ENCODE results near the gene CAPN1.

CAPN1 gene

GRCh38 chr11:65181569-65182257, at the start of gene CAPN1:
Gene CAPN1 (plus strand): TSS chr11:65181928. CDS start chr11:65182702, 774 bp downstream.
- peak within 1 kb of the TSS; percentile 86 for H3K27ac ChIP-seq
- TF ChIP-seq ZFX (IDR thresholded peaks at IDR 0.05) (peak; percentile 36; the same call in 1 of the 2 replicates), CTCF (conservative IDR thresholded peaks at IDR 0.05) (no peak)

DNA sequence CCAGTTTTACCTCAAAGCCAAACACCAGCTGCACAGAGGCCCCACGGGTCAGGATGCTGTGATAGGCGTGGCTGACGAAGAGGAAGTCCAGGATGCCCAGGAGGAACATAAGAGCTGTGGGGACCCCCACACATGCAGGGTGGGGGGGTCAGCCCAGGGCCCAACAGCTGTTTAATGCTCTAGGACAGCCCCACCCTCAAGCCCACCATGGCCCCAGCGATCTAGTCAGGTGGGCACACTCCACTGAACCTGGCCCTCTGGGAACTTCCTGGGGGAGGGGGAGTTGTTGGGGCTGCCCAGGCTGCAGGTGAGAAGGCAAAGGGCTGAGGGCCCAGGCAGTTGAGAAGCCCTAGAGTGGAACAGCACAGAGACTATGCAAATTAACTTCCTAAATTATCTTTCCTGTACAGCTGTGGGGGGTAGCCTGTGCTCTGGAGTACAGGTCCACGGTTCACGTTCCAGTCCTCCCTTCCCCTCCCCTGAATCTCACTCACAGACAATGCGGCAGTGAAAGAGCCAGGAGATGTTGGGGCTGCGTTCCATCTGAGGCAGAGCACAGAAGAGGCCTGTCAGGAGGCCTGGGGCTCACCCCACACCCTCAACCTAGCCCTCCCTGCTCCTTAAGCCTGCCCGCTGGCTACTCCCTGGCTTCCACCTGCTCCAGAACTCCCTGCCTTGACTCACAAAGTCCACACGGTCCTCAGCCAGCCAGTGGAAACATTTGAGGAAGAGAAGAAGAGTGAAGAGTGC, 49.3 kb upstream of the CAPN1 start:
- TF ChIP-seq CTCF (conservative IDR thresholded peaks at IDR 0.05) (no peak), ZFX (IDR thresholded peaks at IDR 0.05) (no peak)
- H3K27ac ChIP-seq: peak overlapping the region; percentile 96

DNA sequence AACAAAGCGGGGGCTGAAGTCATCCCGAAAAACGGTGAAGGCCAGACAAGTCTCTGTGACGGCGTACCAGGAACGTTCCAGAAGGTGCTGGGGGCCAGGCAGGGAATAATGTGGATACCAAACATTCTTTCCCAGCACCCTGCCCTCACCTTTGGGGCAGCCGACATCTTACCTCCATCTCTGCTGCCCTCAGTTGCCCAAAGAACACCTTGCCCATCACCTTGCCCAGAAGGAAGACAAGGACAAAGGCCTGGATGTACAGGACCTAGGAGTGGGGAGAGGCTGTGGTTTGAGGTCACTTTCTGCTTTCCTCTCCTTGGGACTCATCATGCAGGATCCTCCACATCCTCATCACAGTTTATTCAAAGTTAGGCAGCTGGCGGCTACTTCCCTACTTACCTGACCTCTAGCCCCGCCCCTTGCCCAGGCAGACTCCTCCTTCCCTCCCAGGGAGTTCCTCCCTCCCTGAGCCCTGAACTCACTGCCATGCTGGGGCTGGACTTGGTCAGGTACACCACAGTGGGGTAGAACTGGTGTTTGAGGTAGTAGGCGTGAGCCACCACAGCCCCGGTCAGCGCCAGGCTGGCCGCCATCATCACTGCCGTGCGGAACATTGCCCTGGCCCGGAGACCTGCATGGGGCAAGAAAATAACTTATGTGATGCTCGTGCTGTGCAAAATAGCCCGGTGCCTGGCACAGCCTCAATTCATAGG, 48.6 kb upstream of the CAPN1 start:
- no peak for TF ChIP-seq ZFX (IDR thresholded peaks at IDR 0.05)
- no peak for TF ChIP-seq CTCF (conservative IDR thresholded peaks at IDR 0.05)
- peak overlapping the region; percentile 96 for H3K27ac ChIP-seq

DNA sequence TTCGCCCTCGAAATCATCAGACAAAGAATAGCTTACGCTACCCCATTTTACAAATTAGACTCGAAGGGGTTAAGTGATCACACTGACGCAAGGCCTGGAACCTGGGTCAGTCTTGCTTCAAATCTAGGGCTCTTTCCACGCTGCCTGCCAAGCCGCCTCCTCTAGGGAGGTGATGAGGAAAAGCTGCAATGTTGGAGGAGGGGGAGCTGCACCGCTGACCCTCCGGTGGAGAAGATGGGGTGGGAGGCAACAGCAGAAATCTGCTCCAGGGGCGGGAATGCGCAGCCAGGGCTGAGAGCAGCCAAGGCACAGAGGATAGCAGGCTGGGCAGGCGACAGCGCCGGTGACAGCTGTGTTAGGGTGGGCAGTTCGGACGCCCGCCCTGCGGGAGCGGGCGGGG, 48.0 kb upstream of the CAPN1 start:
- peak overlapping the region; percentile 96 for H3K27ac ChIP-seq
- TF ChIP-seq CTCF (conservative IDR thresholded peaks at IDR 0.05): no peak
- no peak for TF ChIP-seq ZFX (IDR thresholded peaks at IDR 0.05)

DNA sequence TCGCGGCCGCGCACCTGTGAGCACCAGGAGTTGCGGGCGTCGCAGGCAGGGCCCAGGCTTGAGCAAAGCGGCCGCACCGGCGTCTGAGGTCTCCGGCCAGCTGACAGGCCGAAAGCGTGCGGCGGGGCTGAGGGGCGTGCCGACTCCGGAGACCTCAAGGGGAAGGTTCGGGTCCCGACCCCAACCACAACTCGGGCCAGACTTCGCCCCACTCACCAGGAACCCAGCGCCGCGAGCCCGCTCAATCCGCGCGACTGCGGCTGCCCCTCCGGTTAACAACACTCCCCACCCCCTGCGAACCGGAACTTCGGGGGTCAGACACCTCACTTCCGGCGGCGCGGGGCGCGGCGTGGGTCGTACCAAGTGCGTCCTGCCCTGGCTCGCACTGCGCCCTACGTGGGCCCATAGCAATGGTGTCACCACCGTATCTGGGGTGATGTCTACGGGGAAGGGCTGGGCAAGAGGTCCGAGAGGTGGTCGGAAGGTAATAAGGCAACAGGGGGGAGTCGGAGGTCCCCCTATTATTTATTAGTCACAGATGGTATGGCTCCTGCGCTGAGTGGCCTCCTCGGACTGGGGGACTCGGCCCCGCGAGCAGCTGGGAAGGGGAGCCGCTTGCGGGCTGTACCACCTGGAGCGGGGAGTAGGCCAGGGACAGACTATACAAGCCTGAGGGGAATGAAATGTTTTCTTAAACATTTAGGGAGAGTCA, 47.3 kb upstream of the CAPN1 start, which contains the start of gene SYVN1:
Gene SYVN1, minus strand, starts transcription at position 280 of the 712 bp plus-strand sequence. CDS start 918 bp downstream, outside the sequence.
- peak within 1 kb of the TSS; percentile 96 for H3K27ac ChIP-seq

More for the DNA sequence above, 47.3 kb upstream of the CAPN1 start, which contains the start of gene SYVN1:
- no peak for TF ChIP-seq CTCF (conservative IDR thresholded peaks at IDR 0.05)
- peak; percentile 80; the same call in 1 of the 2 replicates for TF ChIP-seq ZFX (IDR thresholded peaks at IDR 0.05)
